ENCODE results near the gene KCNK17. TPM values are rescaled to one million over a fixed set of nuclear protein-coding genes. Genes with fewer than 3 reads are reported as not detected.

Gene KCNK17
- total and polyA plus RNA-seq, 2 of the 8 experiments (the other 6 are each of a cell fraction or from before 2014, with no cell fraction given) = 2.9 to 3.4 TPM

DNA sequence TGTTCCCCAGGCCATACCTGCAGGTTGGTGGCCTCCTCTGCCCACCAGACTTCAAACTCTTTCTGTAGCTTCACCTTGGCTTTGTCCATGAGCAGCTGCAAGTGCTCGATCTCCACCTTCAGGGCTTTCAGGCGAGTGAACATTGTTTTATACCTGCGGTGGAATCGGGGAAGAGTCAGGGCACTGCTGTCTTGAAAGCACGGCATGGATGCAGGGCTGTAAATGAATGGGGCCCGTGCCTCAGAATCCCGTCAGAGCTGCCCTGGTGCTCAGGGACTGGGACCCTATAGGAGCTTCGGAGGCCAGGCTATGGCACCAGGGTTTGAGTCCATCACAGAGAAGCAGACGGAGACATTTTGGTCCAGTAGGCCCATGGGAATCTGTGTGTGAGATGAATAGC is 46.2 kb upstream of the KCNK17 start (continued):
- TF ChIP-seq, protein P1, sequence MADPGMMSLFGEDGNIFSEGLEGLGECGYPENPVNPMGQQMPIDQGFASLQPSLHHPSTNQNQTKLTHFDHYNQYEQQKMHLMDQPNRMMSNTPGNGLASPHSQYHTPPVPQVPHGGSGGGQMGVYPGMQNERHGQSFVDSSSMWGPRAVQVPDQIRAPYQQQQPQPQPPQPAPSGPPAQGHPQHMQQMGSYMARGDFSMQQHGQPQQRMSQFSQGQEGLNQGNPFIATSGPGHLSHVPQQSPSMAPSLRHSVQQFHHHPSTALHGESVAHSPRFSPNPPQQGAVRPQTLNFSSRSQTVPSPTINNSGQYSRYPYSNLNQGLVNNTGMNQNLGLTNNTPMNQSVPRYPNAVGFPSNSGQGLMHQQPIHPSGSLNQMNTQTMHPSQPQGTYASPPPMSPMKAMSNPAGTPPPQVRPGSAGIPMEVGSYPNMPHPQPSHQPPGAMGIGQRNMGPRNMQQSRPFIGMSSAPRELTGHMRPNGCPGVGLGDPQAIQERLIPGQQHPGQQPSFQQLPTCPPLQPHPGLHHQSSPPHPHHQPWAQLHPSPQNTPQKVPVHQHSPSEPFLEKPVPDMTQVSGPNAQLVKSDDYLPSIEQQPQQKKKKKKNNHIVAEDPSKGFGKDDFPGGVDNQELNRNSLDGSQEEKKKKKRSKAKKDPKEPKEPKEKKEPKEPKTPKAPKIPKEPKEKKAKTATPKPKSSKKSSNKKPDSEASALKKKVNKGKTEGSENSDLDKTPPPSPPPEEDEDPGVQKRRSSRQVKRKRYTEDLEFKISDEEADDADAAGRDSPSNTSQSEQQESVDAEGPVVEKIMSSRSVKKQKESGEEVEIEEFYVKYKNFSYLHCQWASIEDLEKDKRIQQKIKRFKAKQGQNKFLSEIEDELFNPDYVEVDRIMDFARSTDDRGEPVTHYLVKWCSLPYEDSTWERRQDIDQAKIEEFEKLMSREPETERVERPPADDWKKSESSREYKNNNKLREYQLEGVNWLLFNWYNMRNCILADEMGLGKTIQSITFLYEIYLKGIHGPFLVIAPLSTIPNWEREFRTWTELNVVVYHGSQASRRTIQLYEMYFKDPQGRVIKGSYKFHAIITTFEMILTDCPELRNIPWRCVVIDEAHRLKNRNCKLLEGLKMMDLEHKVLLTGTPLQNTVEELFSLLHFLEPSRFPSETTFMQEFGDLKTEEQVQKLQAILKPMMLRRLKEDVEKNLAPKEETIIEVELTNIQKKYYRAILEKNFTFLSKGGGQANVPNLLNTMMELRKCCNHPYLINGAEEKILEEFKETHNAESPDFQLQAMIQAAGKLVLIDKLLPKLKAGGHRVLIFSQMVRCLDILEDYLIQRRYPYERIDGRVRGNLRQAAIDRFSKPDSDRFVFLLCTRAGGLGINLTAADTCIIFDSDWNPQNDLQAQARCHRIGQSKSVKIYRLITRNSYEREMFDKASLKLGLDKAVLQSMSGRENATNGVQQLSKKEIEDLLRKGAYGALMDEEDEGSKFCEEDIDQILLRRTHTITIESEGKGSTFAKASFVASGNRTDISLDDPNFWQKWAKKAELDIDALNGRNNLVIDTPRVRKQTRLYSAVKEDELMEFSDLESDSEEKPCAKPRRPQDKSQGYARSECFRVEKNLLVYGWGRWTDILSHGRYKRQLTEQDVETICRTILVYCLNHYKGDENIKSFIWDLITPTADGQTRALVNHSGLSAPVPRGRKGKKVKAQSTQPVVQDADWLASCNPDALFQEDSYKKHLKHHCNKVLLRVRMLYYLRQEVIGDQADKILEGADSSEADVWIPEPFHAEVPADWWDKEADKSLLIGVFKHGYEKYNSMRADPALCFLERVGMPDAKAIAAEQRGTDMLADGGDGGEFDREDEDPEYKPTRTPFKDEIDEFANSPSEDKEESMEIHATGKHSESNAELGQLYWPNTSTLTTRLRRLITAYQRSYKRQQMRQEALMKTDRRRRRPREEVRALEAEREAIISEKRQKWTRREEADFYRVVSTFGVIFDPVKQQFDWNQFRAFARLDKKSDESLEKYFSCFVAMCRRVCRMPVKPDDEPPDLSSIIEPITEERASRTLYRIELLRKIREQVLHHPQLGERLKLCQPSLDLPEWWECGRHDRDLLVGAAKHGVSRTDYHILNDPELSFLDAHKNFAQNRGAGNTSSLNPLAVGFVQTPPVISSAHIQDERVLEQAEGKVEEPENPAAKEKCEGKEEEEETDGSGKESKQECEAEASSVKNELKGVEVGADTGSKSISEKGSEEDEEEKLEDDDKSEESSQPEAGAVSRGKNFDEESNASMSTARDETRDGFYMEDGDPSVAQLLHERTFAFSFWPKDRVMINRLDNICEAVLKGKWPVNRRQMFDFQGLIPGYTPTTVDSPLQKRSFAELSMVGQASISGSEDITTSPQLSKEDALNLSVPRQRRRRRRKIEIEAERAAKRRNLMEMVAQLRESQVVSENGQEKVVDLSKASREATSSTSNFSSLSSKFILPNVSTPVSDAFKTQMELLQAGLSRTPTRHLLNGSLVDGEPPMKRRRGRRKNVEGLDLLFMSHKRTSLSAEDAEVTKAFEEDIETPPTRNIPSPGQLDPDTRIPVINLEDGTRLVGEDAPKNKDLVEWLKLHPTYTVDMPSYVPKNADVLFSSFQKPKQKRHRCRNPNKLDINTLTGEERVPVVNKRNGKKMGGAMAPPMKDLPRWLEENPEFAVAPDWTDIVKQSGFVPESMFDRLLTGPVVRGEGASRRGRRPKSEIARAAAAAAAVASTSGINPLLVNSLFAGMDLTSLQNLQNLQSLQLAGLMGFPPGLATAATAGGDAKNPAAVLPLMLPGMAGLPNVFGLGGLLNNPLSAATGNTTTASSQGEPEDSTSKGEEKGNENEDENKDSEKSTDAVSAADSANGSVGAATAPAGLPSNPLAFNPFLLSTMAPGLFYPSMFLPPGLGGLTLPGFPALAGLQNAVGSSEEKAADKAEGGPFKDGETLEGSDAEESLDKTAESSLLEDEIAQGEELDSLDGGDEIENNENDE (IDR thresholded peaks at IDR 0.05; ENCODE audit: insufficient replicate concordance, low read length) = no peak
- no peak for TF ChIP-seq TCF12 (IDR thresholded peaks at IDR 0.05; ENCODE audit: low read depth, low read length)
- TF ChIP-seq CEBPB (IDR thresholded peaks at IDR 0.05; ENCODE audit: low read depth, low read length) = no peak
- TF ChIP-seq CBX5 (IDR thresholded peaks at IDR 0.05; ENCODE audit: low read depth, low read length) = no peak
- no peak for TF ChIP-seq KDM5A (IDR thresholded peaks at IDR 0.05; ENCODE audit: low read length)

Measured in H1 (cell line).